GM23248 (cell line): Measurements from ENCODE around the gene ZYX. TPM values are rescaled to one million over a fixed set of nuclear protein-coding genes. Genes with fewer than 3 reads are reported as not detected.
"Not testable (repeated sequence)": the region's sequence is repeated elsewhere in the genome, so short reads cannot be mapped to it uniquely, and the experiment has no call there.

Experiments used
- DNase-seq: peaks from one replicate; pipeline ENCODE4 v3.0.0-alpha.2; 2015
- H2AFZ ChIP-seq: fragments of 200-600 bp; sonication (generic); 2 replicates; pipeline ENCODE4 v1.6.1; 2016; ENCODE audit warnings: antibody characterized with exemption
- H3F3A ChIP-seq: fragments of 200-600 bp; sonication (generic); 2 replicates; pipeline ENCODE4 v1.6.1; 2016; ENCODE audit warnings: mild to moderate bottlenecking, antibody characterized with exemption, mixed run types; ENCODE audit not compliant: insufficient read depth
- H3K27ac ChIP-seq: fragments of 200-600 bp; sonication (generic); 2 replicates; pipeline ENCODE4 v1.5.1; 2016; ENCODE audit warnings: mild to moderate bottlenecking
- H3K27me3 ChIP-seq: fragments of 200-600 bp; sonication (generic); replicated peaks from 2 replicates; pipeline ENCODE4 v1.6.1; 2016; ENCODE audit warnings: mild to moderate bottlenecking; ENCODE audit not compliant: insufficient read depth
- H3K36me3 ChIP-seq: fragments of 200-600 bp; sonication (generic); 2 replicates; pipeline ENCODE4 v1.6.1; 2016; ENCODE audit warnings: low read depth, mild to moderate bottlenecking
- H3K4me1 ChIP-seq: fragments of 200-600 bp; sonication (generic); 2 replicates; pipeline ENCODE4 v1.6.1; 2016; ENCODE audit warnings: mild to moderate bottlenecking; ENCODE audit not compliant: insufficient read depth
- H3K4me2 ChIP-seq: fragments of 200-600 bp; sonication (generic); one replicate; pipeline ENCODE4 v1.6.1; 2016; ENCODE audit warnings: mild to moderate bottlenecking; ENCODE audit not compliant: unreplicated experiment
- H3K4me3 ChIP-seq: fragments of 200-600 bp; sonication (generic); 2 replicates; pipeline ENCODE4 v1.5.1; 2016; ENCODE audit warnings: mild to moderate bottlenecking
- H3K79me2 ChIP-seq: fragments of 200-600 bp; sonication (generic); 2 replicates; pipeline ENCODE4 v1.6.1; 2016; ENCODE audit warnings: mild to moderate bottlenecking; ENCODE audit not compliant: insufficient read depth
- H3K9ac ChIP-seq: fragments of 200-600 bp; sonication (generic); 2 replicates; pipeline ENCODE4 v1.6.1; 2016; ENCODE audit warnings: mild to moderate bottlenecking
- H3K9me2 ChIP-seq: fragments of 200-600 bp; sonication (generic); 2 replicates; pipeline ENCODE4 v1.6.1; 2016; ENCODE audit warnings: mixed run types, mild to moderate bottlenecking, moderate library complexity; ENCODE audit not compliant: insufficient read depth
- H3K9me3 ChIP-seq: fragments of 200-600 bp; sonication (generic); one replicate; pipeline ENCODE4 v1.6.1; 2017; ENCODE audit warnings: low read depth
- H4K20me1 ChIP-seq: fragments of 200-600 bp; sonication (generic); 2 replicates; pipeline ENCODE4 v1.6.0; 2016; ENCODE audit not compliant: insufficient read depth
- EZH2 ChIP-seq: fragments of 200-600 bp; sonication (generic); IDR thresholded peaks from 2 replicates; pipeline ENCODE4 v1.6.1; 2018; ENCODE audit warnings: antibody characterized with exemption, mild to moderate bottlenecking; ENCODE audit not compliant: insufficient read depth, poor library complexity, severe bottlenecking
- EZH2phosphoT487 ChIP-seq: fragments of 200-600 bp; sonication (generic); IDR thresholded peaks from 2 replicates; pipeline ENCODE4 v1.6.1; 2018; ENCODE audit warnings: antibody characterized with exemption, moderate library complexity, mild to moderate bottlenecking, low read depth; ENCODE audit not compliant: insufficient read depth
- WGBS, 2 experiments: methylation state at CpG; one replicate each; pipeline ENCODE4 v1.1.6; 2015 to 2017; ENCODE audit warnings: low lambda C conversion rate in 2 of 2, low coverage in 1 of 2; ENCODE audit errors: missing lambda C conversion rate in 2 of 2; 5-methylcytosine and 5-hydroxymethylcytosine counted together
- in situ Hi-C: fragments of 300-500 bp; cut with MboI; formaldehyde crosslinking; loops from 2 replicates; pipeline ENCODE4 v1.15.0; 2020
- polyA plus RNA-seq: library from polyadenylated mRNA; unstranded; fragments of >200 nt; fragmentation: Nextera tagmentation; extraction: Ambion mirVana; gene quantifications from 2 replicates; pipeline ENCODE4 v1.2.1, GENCODE V29; 2016
- total RNA-seq: library from RNA; depleted of rRNA; stranded (reverse); fragments of >200 nt; shearing (Covaris generic); gene quantifications from 2 replicates; pipeline ENCODE4 v1.2.3, GENCODE V29; 2014

ZYX gene
- total and polyA plus RNA-seq, 2 experiments from 2014 or later: 148 to 380 TPM

- no peak overlapping the region for H3K9ac ChIP-seq
These were observed 9.7 kb downstream of the ZYX start for GRCh38 chr7:143390773-143391317.

DNA sequence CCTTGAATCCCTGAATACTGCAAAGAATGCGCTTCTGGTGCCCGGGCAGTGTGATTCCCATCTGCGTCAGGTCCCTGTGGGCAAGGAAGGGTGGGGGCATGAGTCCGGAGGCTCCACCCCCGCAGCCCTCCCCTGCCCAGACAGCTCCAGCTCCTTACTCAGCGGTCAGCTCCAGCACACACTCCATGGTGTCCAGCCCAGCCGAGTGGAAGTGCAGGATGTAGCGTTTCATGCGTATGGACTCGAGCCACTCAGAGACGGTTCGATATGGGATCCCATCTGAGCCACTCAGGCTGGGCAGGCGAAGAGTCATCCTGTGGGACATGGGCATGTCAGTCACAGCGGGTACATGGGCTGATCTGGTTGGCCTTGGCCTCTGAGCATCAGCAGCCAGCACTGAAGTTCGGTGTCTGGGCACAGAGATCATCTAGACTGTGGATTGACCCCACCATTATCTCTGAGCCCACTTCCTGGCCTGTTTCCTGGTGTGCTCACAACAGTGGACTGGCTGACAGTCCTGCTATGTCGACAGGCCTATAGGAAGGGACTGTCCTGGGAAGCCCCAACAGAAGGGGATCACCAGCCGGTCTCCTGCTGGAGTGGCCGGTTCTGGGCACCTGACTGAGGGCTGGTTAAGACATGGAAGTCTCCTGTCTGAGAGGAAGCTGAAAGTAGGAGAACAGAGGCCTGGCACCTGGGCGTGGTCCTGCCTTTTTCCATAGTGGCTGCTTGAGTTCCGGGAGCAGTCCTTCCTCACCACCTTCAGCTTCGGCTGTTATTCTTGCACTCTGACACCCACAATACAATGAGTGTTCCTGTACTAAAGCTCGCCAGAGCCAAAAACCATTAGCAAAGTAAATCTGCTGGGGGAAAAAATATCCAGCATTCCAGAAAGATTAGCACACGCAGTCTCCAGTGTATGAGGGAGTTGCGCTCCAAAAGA, 10.6 kb downstream of the ZYX start:
- H3K4me1 ChIP-seq: peaks cover 39% of the 10 kb centered on the region
- H3K4me3 ChIP-seq: 0 out of 2 replicates have a peak overlapping the region, but pooled peaks have one; percentile 14
- peak overlapping the region; percentile 63 for H3K4me2 ChIP-seq
- DNase-seq: peak; percentile 89
- H3K9me2 ChIP-seq: no peaks in the 10 kb centered on the region
- WGBS, 2 experiments: 58 to 63% methylated on average over 22 to 24 of the region's 24 CpGs
- peaks cover 22% of the 10 kb centered on the region for H3K79me2 ChIP-seq
- H3K36me3 ChIP-seq: peaks cover 27% of the 10 kb centered on the region
- H3K9ac ChIP-seq: peak overlapping the region; percentile 50
- H3K27me3 ChIP-seq: no peaks in the 10 kb centered on the region
- H3F3A ChIP-seq: peaks cover 67% of the 10 kb centered on the region
- no peak overlapping the region for H2AFZ ChIP-seq
- no peaks in the 10 kb centered on the region for H3K9me3 ChIP-seq
- H3K27ac ChIP-seq: peak overlapping the region; percentile 79
- in situ Hi-C loops: no loop called here
- no peaks in the 10 kb centered on the region; the same call in 1 of the 2 replicates for H4K20me1 ChIP-seq
- no peak for TF ChIP-seq EZH2
- no peak for TF ChIP-seq EZH2phosphoT487

More at GRCh38 chr7:143390773-143391317, 9.7 kb downstream of the ZYX start:
- Histone ChIP-seq H3K27me3 (no peaks in the 10 kb centered on the region), H3K4me1 (peaks cover 35% of the 10 kb centered on the region), H4K20me1 (peaks cover 4% of the 10 kb centered on the region; the same call in 1 of the 2 replicates), H3K9me3 (no peaks in the 10 kb centered on the region), H3K4me3 (no peak overlapping the region), H3F3A (peaks cover 76% of the 10 kb centered on the region), H3K36me3 (peaks cover 27% of the 10 kb centered on the region), H2AFZ (no peak overlapping the region), H3K79me2 (peaks cover 31% of the 10 kb centered on the region), H3K4me2 (peak overlapping the region; percentile 25), H3K27ac (peak overlapping the region; percentile 79), H3K9me2 (no peaks in the 10 kb centered on the region)
- TF ChIP-seq EZH2phosphoT487: no peak
- no peak for TF ChIP-seq EZH2
- in situ Hi-C loops: no loop called here
- no peak for DNase-seq
- WGBS, 2 experiments: 68 to 74% methylated on average over 8 to 9 of the region's 9 CpGs

DNA sequence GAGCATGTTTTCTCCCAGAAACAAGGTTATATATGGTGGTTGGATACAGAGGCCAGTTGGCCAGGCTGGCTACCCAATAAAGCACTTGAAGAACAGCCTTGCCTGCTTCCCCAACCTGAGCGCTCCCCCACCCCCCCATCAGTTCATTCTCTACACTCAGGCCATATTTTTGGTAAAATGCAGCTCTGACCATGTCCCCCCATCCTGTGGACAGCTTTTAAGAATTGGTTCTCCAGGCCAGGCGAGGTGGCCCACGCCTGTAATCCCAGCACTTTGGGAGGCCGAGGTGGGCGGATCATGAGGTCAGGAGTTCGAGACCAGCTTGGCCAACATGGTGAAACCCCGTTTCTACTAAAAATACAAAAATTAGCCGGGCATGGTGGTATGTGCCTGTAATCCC, 11.3 kb downstream of the ZYX start:
- H4K20me1 ChIP-seq, in situ Hi-C loops, H3K9me3 ChIP-seq, DNase-seq, H2AFZ ChIP-seq, H3K9ac ChIP-seq, H3K9me2 ChIP-seq, H3K27me3 ChIP-seq, H3K4me3 ChIP-seq: not testable (repeated sequence)
- peaks cover 27% of the 10 kb centered on the region for H3K36me3 ChIP-seq
- H3K79me2 ChIP-seq: peaks cover 15% of the 10 kb centered on the region
- 90 to 98% methylated on average over 6 to 8 of the region's 8 CpGs for WGBS, 2 experiments
- H3K4me2 ChIP-seq: peak overlapping the region; percentile 45
- H3F3A ChIP-seq: peaks cover 60% of the 10 kb centered on the region
- peak overlapping the region; percentile 79 for H3K27ac ChIP-seq
- H3K4me1 ChIP-seq: peaks cover 38% of the 10 kb centered on the region

DNA sequence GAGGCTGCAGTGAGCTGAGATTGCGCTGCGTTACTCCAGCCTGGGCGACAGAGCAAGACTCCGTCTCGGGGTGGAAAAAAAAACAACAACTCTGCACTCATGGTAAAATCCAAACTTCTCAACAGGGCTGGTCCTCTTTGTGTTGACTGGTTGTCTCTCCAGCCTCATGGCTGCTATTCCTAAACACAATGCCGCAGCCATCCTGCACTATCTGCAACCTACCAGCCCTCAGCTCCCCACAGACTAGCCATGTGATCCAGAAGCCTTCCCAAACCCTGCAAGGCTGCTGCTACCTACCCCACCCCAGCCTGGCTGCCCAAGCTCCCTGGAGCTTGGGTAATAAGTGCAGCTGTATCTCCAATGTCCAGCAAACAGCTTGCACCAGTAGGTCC, 11.7 kb downstream of the ZYX start:
- H3K36me3 ChIP-seq: peaks cover 27% of the 10 kb centered on the region
- WGBS, 2 experiments: 97 to 99% methylated on average over 6 of the region's 6 CpGs
- no peaks in the 10 kb centered on the region for H3K9me2 ChIP-seq
- no peaks in the 10 kb centered on the region for H3K9me3 ChIP-seq
- peaks cover 11% of the 10 kb centered on the region for H3K79me2 ChIP-seq
- H3K9ac ChIP-seq: no peak overlapping the region
- H3K4me2 ChIP-seq: no peak overlapping the region
- H4K20me1 ChIP-seq: no peaks in the 10 kb centered on the region; the same call in 1 of the 2 replicates
- no peak overlapping the region for H2AFZ ChIP-seq
- peaks cover 38% of the 10 kb centered on the region for H3K4me1 ChIP-seq
- in situ Hi-C loops: no loop called here
- no peak for TF ChIP-seq EZH2phosphoT487
- TF ChIP-seq EZH2: no peak
- no peak overlapping the region for H3K4me3 ChIP-seq
- no peak overlapping the region; the same call in 1 of the 2 replicates for H3K27ac ChIP-seq
- no peaks in the 10 kb centered on the region for H3K27me3 ChIP-seq
- no peak for DNase-seq
- peaks cover 56% of the 10 kb centered on the region for H3F3A ChIP-seq
